ENCODE data around the gene MOCS2.

MOCS2 gene

GRCh38 chr5:53092242-53092641 is 17.3 kb downstream of the MOCS2 start:
- no peak for DNase-seq (ENCODE audit: low spot score)

- DNase-seq (ENCODE audit: low spot score): no peak
Measured at GRCh38 chr5:53091289-53091688, 18.3 kb downstream of the MOCS2 start.

GRCh38 chr5:53090229-53090628 is 19.3 kb downstream of the MOCS2 start:
- DNase-seq (ENCODE audit: low spot score): no peak

GRCh38 chr5:53089481-53089991 is 20.0 kb downstream of the MOCS2 start:
- DNase-seq (ENCODE audit: low spot score): no peak

GRCh38 chr5:53087621-53088121 is 21.9 kb downstream of the MOCS2 start:
- no peak for DNase-seq (ENCODE audit: low spot score)

GRCh38 chr5:53087171-53087570 is 22.4 kb downstream of the MOCS2 start:
- DNase-seq (ENCODE audit: low spot score): no peak

- no peak for DNase-seq (ENCODE audit: low spot score)
Measured at GRCh38 chr5:53084546-53085255, 24.9 kb downstream of the MOCS2 start.

GRCh38 chr5:53083927-53084326 is 25.6 kb downstream of the MOCS2 start:
- no peak for DNase-seq (ENCODE audit: low spot score)

GRCh38 chr5:53080271-53080670 is 29.3 kb downstream of the MOCS2 start:
- no peak for DNase-seq (ENCODE audit: low spot score)

- no peak for DNase-seq (ENCODE audit: low spot score)
Measured at GRCh38 chr5:53076014-53076583, 33.5 kb downstream of the MOCS2 start.

GRCh38 chr5:53073348-53073747 is 36.2 kb downstream of the MOCS2 start:
- no peak for DNase-seq (ENCODE audit: low spot score)

- no peak for DNase-seq (ENCODE audit: low spot score)
Measured at GRCh38 chr5:53071738-53072137, 37.8 kb downstream of the MOCS2 start.

- no peak for DNase-seq (ENCODE audit: low spot score)
Measured at GRCh38 chr5:53071298-53071697, 38.3 kb downstream of the MOCS2 start.

GRCh38 chr5:53069626-53070025 is 39.9 kb downstream of the MOCS2 start:
- DNase-seq (ENCODE audit: low spot score): no peak

GRCh38 chr5:53068291-53068836 is 41.2 kb downstream of the MOCS2 start:
- no peak for DNase-seq (ENCODE audit: low spot score)

- no peak for DNase-seq (ENCODE audit: low spot score)
Measured at GRCh38 chr5:53067641-53068040, 41.9 kb downstream of the MOCS2 start.

GRCh38 chr5:53066088-53066487 is 43.5 kb downstream of the MOCS2 start:
- DNase-seq (ENCODE audit: low spot score): no peak

- DNase-seq (ENCODE audit: low spot score): no peak
Measured at GRCh38 chr5:53063791-53064190, 45.8 kb downstream of the MOCS2 start.

GRCh38 chr5:53063176-53063575 is 46.4 kb downstream of the MOCS2 start:
- no peak for DNase-seq (ENCODE audit: low spot score)

- no peak for DNase-seq (ENCODE audit: low spot score)
Measured at GRCh38 chr5:53059281-53059680, 50.3 kb downstream of the MOCS2 start.

- DNase-seq (ENCODE audit: low spot score): no peak
Measured at GRCh38 chr5:53055365-53055764, 54.2 kb downstream of the MOCS2 start.

- DNase-seq (ENCODE audit: low spot score): no peak
Measured at GRCh38 chr5:53053364-53053763, 56.2 kb downstream of the MOCS2 start.

- DNase-seq (ENCODE audit: low spot score): no peak
Measured at GRCh38 chr5:53052499-53052898, 57.1 kb downstream of the MOCS2 start.
